Daoy (cell line): ENCODE data around the gene FGD5. TPM values are rescaled to one million over a fixed set of nuclear protein-coding genes. Genes with fewer than 3 reads are reported as not detected.

Experiments
- total RNA-seq: library from RNA; depleted of rRNA; stranded (reverse); fragments of >200 nt; shearing (Covaris generic); gene quantifications from 2 replicates; pipeline ENCODE4 v1.2.3, GENCODE V29; 2014; rRNA removed

The FGD5 gene
- total RNA-seq, 1 experiment from 2014 or later = 7.0 TPM

Other genes with a start within 250 kb of the FGD5 start
- 10.1 and 21.3 TPM in 2 replicates for gene CCDC174, start 167.2 kb upstream of the FGD5 start, total RNA-seq
- not detected in 2 replicates for gene C3orf20, start 143.8 kb upstream of the FGD5 start, total RNA-seq
- gene NR2C2, start 128.6 kb downstream of the FGD5 start, total RNA-seq = 13.4 and 13.6 TPM in 2 replicates
- gene MRPS25, start 246.4 kb downstream of the FGD5 start, total RNA-seq = 19.4 and 26.2 TPM in 2 replicates